Epithelial cell of esophagus (primary cell): ENCODE data around the gene RGMA.

Experiments used
- DNase-seq: peaks from one replicate; pipeline ENCODE4 v3.0.0; 2010; ENCODE audit warnings: low read depth
- H3K4me3 ChIP-seq: 2 replicates; pipeline ENCODE4 v1.5.1; 2011; ENCODE audit warnings: mild to moderate bottlenecking, low read length, control low read depth
- CTCF ChIP-seq: IDR thresholded peaks from 2 replicates; pipeline ENCODE4 v1.5.1; 2011; ENCODE audit warnings: low read depth, mild to moderate bottlenecking, low read length, control low read depth, inconsistent platforms; ENCODE audit not compliant: insufficient read depth; ENCODE audit errors: missing control alignments

The RGMA gene

GRCh38 chr15:93048759-93049161 lies 40.3 kb downstream of the RGMA start:
- DNase-seq: peak; percentile 88
- H3K4me3 ChIP-seq: no peak overlapping the region
- no peak for TF ChIP-seq CTCF

GRCh38 chr15:93048426-93048721 lies 40.6 kb downstream of the RGMA start:
- DNase-seq: no peak
- no peak for TF ChIP-seq CTCF

GRCh38 chr15:93047621-93048425 lies 41.2 kb downstream of the RGMA start:
- no peak for DNase-seq
- TF ChIP-seq CTCF: no peak

More at GRCh38 chr15:93048426-93048721, 40.6 kb downstream of the RGMA start:
- H3K4me3 ChIP-seq: no peak overlapping the region

GRCh38 chr15:93046721-93047120 lies 42.3 kb downstream of the RGMA start:
- no peak for DNase-seq
- no peak for TF ChIP-seq CTCF
- no peak overlapping the region for H3K4me3 ChIP-seq

More at GRCh38 chr15:93047621-93048425, 41.2 kb downstream of the RGMA start:
- no peak overlapping the region for H3K4me3 ChIP-seq

- no peak for TF ChIP-seq CTCF
- no peak overlapping the region for H3K4me3 ChIP-seq
- DNase-seq: no peak
These were observed 42.9 kb downstream of the RGMA start for GRCh38 chr15:93046120-93046519.

- H3K4me3 ChIP-seq: no peak overlapping the region
- TF ChIP-seq CTCF: no peak
- no peak for DNase-seq
These were observed 43.7 kb downstream of the RGMA start for GRCh38 chr15:93045191-93045785.
